Bronchial epithelial cell (primary cell): ENCODE data around the gene CD84. TPM values are rescaled to one million over a fixed set of nuclear protein-coding genes. Genes with fewer than 3 reads are reported as not detected.
"Not testable (repeated sequence)": the region's sequence is repeated elsewhere in the genome, so short reads cannot be mapped to it uniquely, and the experiment has no call there.

Source experiments
- DNase-seq: peaks from one replicate; pipeline ENCODE4 v3.0.0-alpha.2; 2010; ENCODE audit warnings: low read depth
- FAIRE-seq: peaks from 2 replicates; lab custom pipeline; 2011; peaks lifted over from hg19 to GRCh38; lab: Jason Lieb, UNC
- H3K27me3 ChIP-seq: 2 replicates; pipeline ENCODE4 v1.5.1; 2011; ENCODE audit warnings: low read length; ENCODE audit not compliant: control insufficient read depth, insufficient read depth
- H3K36me3 ChIP-seq: 2 replicates; pipeline ENCODE4 v1.5.1; 2011; ENCODE audit warnings: low read length; ENCODE audit not compliant: control insufficient read depth, insufficient read depth
- H3K4me3 ChIP-seq: 2 replicates; pipeline ENCODE4 v1.5.1; 2011; ENCODE audit warnings: mild to moderate bottlenecking, low read depth, low read length, control low read depth
- CTCF ChIP-seq: IDR thresholded peaks from 2 replicates; pipeline ENCODE4 v1.5.1; 2011; ENCODE audit warnings: mild to moderate bottlenecking, moderate library complexity, low read length, control low read depth, inconsistent platforms; ENCODE audit not compliant: insufficient read depth, severe bottlenecking
- total RNA-seq: library from RNA; depleted of rRNA; stranded (reverse); fragments of >200 nt; gene quantifications from 2 replicates; pipeline ENCODE4 v1.2.1, GENCODE V29; 2014

Gene CD84
- total RNA-seq, 1 donor from 2014 or later = not detected

- TF ChIP-seq CTCF = no peak
- DNase-seq (no peak), FAIRE-seq (no peak)
- Histone ChIP-seq H3K4me3 (no peak overlapping the region), H3K27me3 (no peaks in the 10 kb centered on the region), H3K36me3 (no peaks in the 10 kb centered on the region)
Observed at GRCh38 chr1:160504651-160505050, 74.6 kb downstream of the CD84 start.

GRCh38 chr1:160503087-160503486 is 76.2 kb downstream of the CD84 start:
- H3K4me3 ChIP-seq = no peak overlapping the region
- H3K36me3 ChIP-seq = no peaks in the 10 kb centered on the region
- no peak for DNase-seq
- TF ChIP-seq CTCF = no peak
- no peaks in the 10 kb centered on the region for H3K27me3 ChIP-seq
- FAIRE-seq = no peak

GRCh38 chr1:160500321-160500990 is 78.8 kb downstream of the CD84 start:
- FAIRE-seq (no peak), DNase-seq (no peak)
- no peak for TF ChIP-seq CTCF
- Histone ChIP-seq H3K27me3 (no peaks in the 10 kb centered on the region), H3K4me3 (no peak overlapping the region), H3K36me3 (no peaks in the 10 kb centered on the region)

- no peak for TF ChIP-seq CTCF
- H3K4me3 ChIP-seq = no peak overlapping the region
- no peak for FAIRE-seq
- DNase-seq = no peak
- H3K36me3 ChIP-seq = no peaks in the 10 kb centered on the region
- no peaks in the 10 kb centered on the region for H3K27me3 ChIP-seq
Observed at GRCh38 chr1:160499631-160500030, 79.7 kb downstream of the CD84 start.

- not testable (repeated sequence) for FAIRE-seq
Observed at GRCh38 chr1:160498301-160499065, 80.8 kb downstream of the CD84 start.

GRCh38 chr1:160496334-160496733 is 83.0 kb downstream of the CD84 start:
- FAIRE-seq (peak; percentile 47), DNase-seq (no peak)
- H3K4me3 ChIP-seq = no peak overlapping the region
- no peaks in the 10 kb centered on the region for H3K36me3 ChIP-seq
- H3K27me3 ChIP-seq = no peaks in the 10 kb centered on the region
- TF ChIP-seq CTCF = no peak

More at GRCh38 chr1:160498301-160499065, 80.8 kb downstream of the CD84 start:
- H3K27me3 ChIP-seq, H3K4me3 ChIP-seq, H3K36me3 ChIP-seq, DNase-seq: not testable (repeated sequence)
